ENCODE data around the gene AQP6.

AQP6 gene

DNA sequence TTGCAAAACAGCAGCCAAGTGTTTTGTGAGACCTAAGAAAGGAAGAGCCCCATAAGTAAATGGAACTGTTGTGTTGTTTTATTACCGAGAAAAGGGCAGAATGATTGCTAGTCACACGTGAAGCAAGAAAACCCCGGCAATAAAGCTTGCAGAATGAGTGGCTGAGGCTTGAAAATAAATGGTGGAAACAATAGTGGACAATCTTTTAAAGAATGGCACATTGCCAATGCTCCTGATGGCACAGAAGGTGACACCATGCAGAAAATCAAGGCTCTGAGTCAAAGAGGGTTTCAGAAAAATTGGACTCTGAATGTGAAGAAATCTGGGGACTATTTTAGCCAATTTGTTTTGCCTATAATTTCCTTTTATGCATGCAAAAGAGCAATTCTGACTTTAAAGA is 26.2 kb upstream of the AQP6 start:
- TF ChIP-seq TCF4 (CRISPR knock-in tag; IDR thresholded peaks at IDR 0.05; ENCODE audit: borderline replicate concordance) (no peak), ZNF565 (CRISPR knock-in tag; conservative IDR thresholded peaks at IDR 0.05; ENCODE audit: low read depth) (no peak)
- no peak for ATAC-seq

DNA sequence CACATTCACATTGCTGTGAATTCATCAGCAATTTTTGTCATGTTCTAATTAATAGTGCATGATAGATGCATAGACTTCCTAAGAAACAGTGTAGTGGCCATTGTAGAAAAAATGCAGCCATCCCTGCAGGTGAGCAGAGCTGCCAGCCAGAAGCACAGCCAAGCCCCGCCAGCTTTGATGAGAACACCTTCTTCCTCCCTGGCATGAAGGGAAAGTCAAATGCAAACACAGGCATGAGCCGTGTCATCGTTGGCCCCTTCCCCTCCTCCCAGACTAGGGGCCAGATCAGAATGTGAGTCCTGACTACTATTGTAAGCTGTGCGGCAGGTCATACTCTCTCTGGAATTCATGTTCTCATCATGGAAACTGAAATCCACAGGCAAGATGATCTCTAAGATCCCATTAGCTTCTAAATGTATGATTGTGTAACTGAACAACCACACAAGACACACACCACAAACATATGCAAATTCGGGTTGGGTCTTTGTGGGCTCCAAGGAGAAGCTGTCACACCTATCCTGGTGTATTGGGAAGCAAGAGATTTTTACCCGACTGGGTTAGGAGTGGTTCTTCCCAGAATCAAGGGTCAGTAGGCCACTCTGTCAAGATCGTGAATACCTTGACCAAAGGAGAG is 25.0 kb upstream of the AQP6 start:
- ATAC-seq = no peak
- TF ChIP-seq ISL1 (CRISPR knock-in tag; IDR thresholded peaks at IDR 0.05) = no peak
- TF ChIP-seq PPARA (CRISPR knock-in tag; IDR thresholded peaks at IDR 0.05; ENCODE audit: borderline replicate concordance) = no peak
- TF ChIP-seq, protein P1, sequence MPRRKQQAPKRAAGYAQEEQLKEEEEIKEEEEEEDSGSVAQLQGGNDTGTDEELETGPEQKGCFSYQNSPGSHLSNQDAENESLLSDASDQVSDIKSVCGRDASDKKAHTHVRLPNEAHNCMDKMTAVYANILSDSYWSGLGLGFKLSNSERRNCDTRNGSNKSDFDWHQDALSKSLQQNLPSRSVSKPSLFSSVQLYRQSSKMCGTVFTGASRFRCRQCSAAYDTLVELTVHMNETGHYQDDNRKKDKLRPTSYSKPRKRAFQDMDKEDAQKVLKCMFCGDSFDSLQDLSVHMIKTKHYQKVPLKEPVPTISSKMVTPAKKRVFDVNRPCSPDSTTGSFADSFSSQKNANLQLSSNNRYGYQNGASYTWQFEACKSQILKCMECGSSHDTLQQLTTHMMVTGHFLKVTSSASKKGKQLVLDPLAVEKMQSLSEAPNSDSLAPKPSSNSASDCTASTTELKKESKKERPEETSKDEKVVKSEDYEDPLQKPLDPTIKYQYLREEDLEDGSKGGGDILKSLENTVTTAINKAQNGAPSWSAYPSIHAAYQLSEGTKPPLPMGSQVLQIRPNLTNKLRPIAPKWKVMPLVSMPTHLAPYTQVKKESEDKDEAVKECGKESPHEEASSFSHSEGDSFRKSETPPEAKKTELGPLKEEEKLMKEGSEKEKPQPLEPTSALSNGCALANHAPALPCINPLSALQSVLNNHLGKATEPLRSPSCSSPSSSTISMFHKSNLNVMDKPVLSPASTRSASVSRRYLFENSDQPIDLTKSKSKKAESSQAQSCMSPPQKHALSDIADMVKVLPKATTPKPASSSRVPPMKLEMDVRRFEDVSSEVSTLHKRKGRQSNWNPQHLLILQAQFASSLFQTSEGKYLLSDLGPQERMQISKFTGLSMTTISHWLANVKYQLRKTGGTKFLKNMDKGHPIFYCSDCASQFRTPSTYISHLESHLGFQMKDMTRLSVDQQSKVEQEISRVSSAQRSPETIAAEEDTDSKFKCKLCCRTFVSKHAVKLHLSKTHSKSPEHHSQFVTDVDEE (CRISPR knock-in tag; IDR thresholded peaks at IDR 0.05) = no peak
- TF ChIP-seq ESRRG (CRISPR knock-in tag; IDR thresholded peaks at IDR 0.05) = no peak
- no peak for TF ChIP-seq CSDC2 (CRISPR knock-in tag; IDR thresholded peaks at IDR 0.05)
- no peak for TF ChIP-seq OSR1 (CRISPR knock-in tag; IDR thresholded peaks at IDR 0.05)
- TF ChIP-seq TOX (CRISPR knock-in tag; IDR thresholded peaks at IDR 0.05; ENCODE audit: borderline replicate concordance) = no peak
- TF ChIP-seq BACH2 (CRISPR knock-in tag; IDR thresholded peaks at IDR 0.05; ENCODE audit: borderline replicate concordance) = no peak
- TF ChIP-seq ZNF565 (CRISPR knock-in tag; conservative IDR thresholded peaks at IDR 0.05; ENCODE audit: low read depth) = no peak

DNA sequence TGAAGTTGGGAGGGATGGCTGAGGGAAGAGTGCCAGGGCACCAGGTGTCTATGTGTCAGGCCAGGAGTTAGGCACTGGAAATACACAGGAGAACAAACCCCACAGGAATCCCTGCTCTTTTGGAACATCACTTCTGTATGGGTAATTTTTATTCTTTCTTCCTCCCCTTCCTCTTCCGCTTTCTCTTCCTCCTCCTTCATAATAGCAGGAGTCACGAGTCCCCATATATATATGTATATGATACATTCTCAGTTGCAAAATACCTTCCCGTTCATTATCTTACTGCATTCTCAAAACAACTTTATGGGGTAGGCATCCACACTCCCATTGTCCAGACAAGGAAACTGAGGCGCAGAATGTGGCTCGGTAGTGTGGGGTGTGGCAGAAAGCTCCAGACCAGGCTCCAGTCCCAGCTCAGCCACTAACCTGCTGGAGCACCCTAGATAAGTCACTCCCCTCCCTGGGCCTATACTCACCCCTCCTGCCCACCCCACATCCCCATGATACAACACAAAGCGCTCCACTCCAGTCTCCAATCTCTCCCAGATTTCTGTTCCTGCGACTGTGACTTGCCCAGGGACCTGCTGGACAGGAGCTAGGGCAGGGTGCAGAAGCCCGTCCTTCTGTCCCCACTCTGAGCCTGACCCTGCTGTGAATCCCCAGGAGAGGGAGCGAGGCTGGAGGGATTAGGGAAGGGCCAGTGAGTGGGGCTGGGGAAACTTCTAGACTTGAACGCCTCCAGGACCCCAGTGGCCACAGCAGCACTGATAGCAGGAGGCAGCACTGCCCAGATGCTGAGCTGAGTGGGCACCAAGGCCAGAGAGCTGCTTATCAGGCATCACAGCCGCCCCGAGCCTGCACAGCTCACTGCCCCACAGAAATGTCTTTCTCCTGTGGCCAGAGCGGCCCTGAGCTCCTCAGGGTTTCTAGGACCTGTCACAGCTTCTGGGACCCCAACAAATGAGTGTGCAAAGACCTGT is 23.6 kb upstream of the AQP6 start:
- ATAC-seq = no peak
- no peak for TF ChIP-seq GLIS3 (CRISPR knock-in tag; IDR thresholded peaks at IDR 0.05)
- TF ChIP-seq, protein P2, sequence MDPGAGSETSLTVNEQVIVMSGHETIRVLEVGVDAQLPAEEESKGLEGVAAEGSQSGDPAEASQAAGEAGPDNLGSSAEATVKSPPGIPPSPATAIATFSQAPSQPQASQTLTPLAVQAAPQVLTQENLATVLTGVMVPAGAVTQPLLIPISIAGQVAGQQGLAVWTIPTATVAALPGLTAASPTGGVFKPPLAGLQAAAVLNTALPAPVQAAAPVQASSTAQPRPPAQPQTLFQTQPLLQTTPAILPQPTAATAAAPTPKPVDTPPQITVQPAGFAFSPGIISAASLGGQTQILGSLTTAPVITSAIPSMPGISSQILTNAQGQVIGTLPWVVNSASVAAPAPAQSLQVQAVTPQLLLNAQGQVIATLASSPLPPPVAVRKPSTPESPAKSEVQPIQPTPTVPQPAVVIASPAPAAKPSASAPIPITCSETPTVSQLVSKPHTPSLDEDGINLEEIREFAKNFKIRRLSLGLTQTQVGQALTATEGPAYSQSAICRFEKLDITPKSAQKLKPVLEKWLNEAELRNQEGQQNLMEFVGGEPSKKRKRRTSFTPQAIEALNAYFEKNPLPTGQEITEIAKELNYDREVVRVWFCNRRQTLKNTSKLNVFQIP (CRISPR knock-in tag; IDR thresholded peaks at IDR 0.05; ENCODE audit: borderline replicate concordance, low read depth) = no peak
- TF ChIP-seq ZFP30 (CRISPR knock-in tag; IDR thresholded peaks at IDR 0.05) = no peak
- TF ChIP-seq ESRRG (CRISPR knock-in tag; IDR thresholded peaks at IDR 0.05) = no peak
- TF ChIP-seq, protein P3, sequence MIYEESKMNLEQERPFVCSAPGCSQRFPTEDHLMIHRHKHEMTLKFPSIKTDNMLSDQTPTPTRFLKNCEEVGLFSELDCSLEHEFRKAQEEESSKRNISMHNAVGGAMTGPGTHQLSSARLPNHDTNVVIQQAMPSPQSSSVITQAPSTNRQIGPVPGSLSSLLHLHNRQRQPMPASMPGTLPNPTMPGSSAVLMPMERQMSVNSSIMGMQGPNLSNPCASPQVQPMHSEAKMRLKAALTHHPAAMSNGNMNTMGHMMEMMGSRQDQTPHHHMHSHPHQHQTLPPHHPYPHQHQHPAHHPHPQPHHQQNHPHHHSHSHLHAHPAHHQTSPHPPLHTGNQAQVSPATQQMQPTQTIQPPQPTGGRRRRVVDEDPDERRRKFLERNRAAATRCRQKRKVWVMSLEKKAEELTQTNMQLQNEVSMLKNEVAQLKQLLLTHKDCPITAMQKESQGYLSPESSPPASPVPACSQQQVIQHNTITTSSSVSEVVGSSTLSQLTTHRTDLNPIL (CRISPR knock-in tag; IDR thresholded peaks at IDR 0.05; ENCODE audit: low read depth) = no peak
- TF ChIP-seq ISL1 (CRISPR knock-in tag; IDR thresholded peaks at IDR 0.05) = no peak
- TF ChIP-seq BACH2 (CRISPR knock-in tag; IDR thresholded peaks at IDR 0.05; ENCODE audit: borderline replicate concordance) = no peak
- TF ChIP-seq ARNTL (CRISPR knock-in tag; IDR thresholded peaks at IDR 0.05; ENCODE audit: borderline replicate concordance, low read depth) = no peak

DNA sequence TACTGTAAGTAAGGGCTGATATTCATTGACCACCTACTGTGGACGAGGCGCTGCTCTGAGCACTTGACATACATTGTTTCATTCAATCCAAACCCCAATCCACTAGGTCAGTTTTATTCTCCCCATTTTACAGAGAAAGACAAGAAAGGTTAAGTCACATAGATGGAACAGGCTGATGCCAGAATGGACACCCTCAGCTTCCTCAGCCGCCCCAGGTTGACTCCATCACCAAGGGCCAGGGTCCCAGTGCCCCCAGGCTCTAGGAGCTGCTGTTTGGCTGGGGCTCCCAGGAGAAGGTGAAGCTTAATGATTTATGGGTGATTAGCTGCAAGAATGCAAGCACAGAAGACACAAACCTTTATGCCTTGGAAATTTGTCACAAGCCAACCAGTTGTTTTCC is 22.9 kb upstream of the AQP6 start:
- TF ChIP-seq, protein P4, sequence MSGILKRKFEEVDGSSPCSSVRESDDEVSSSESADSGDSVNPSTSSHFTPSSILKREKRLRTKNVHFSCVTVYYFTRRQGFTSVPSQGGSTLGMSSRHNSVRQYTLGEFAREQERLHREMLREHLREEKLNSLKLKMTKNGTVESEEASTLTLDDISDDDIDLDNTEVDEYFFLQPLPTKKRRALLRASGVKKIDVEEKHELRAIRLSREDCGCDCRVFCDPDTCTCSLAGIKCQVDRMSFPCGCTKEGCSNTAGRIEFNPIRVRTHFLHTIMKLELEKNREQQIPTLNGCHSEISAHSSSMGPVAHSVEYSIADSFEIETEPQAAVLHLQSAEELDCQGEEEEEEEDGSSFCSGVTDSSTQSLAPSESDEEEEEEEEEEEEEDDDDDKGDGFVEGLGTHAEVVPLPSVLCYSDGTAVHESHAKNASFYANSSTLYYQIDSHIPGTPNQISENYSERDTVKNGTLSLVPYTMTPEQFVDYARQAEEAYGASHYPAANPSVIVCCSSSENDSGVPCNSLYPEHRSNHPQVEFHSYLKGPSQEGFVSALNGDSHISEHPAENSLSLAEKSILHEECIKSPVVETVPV (CRISPR knock-in tag; IDR thresholded peaks at IDR 0.05) = no peak
- TF ChIP-seq ARNTL (CRISPR knock-in tag; IDR thresholded peaks at IDR 0.05; ENCODE audit: borderline replicate concordance, low read depth) = no peak
- TF ChIP-seq PPARA (CRISPR knock-in tag; IDR thresholded peaks at IDR 0.05; ENCODE audit: borderline replicate concordance) = no peak
- no peak for TF ChIP-seq GLIS3 (CRISPR knock-in tag; IDR thresholded peaks at IDR 0.05)
- TF ChIP-seq ESRRG (CRISPR knock-in tag; IDR thresholded peaks at IDR 0.05) = no peak
- no peak for TF ChIP-seq ZFP3 (CRISPR knock-in tag; IDR thresholded peaks at IDR 0.05)
- no peak for TF ChIP-seq SNAI2 (CRISPR knock-in tag; IDR thresholded peaks at IDR 0.05)
- TF ChIP-seq ZC3H10 (CRISPR knock-in tag; IDR thresholded peaks at IDR 0.05) = no peak
- TF ChIP-seq TCF4 (CRISPR knock-in tag; IDR thresholded peaks at IDR 0.05; ENCODE audit: borderline replicate concordance) = no peak
- TF ChIP-seq ISL1 (CRISPR knock-in tag; IDR thresholded peaks at IDR 0.05) = no peak
- TF ChIP-seq BACH2 (CRISPR knock-in tag; IDR thresholded peaks at IDR 0.05; ENCODE audit: borderline replicate concordance) = no peak
- no peak for TF ChIP-seq ZNF70 (CRISPR knock-in tag; IDR thresholded peaks at IDR 0.05)
- ATAC-seq = no peak
